ENCODE data around the gene PPP2R2C.

GRCh38 chr4:6449335-6449734, 23.1 kb downstream of the PPP2R2C start:
- TF ChIP-seq CTCF (conservative IDR thresholded peaks at IDR 0.05 in 1 of 2, IDR thresholded peaks at IDR 0.05 in 1 of 2; ENCODE audit: low read depth in 1 of 2, low read length in 2 of 2) (no peak), EZH2 (IDR thresholded peaks at IDR 0.05; ENCODE audit: low read length, missing control alignments) (no peak)
